Subcutaneous abdominal adipose tissue (tissue), 5 donors: ENCODE measurements around the gene MATCAP1.

Source experiments
- H3K27ac ChIP-seq: one replicate; pipeline ENCODE4 v1.7.0; 2013; ENCODE audit warnings: low read depth, mild to moderate bottlenecking, inconsistent platforms, low read length, moderate library complexity
- H3K27me3 ChIP-seq, 5 donors: one replicate each; pipeline ENCODE4 v1.7.0; 2013; ENCODE audit warnings: low read length in 5 of 5, inconsistent platforms in 1 of 5; ENCODE audit not compliant: control insufficient read depth in 5 of 5, insufficient read depth in 4 of 5
- H3K36me3 ChIP-seq, 5 donors: one replicate each; pipeline ENCODE4 v1.7.0; 2013; ENCODE audit warnings: low read length in 5 of 5; ENCODE audit not compliant: control insufficient read depth in 5 of 5, insufficient read depth in 5 of 5
- H3K4me1 ChIP-seq, 5 donors: one replicate each; pipeline ENCODE4 v1.7.0; 2013; ENCODE audit warnings: low read length in 5 of 5, mild to moderate bottlenecking in 3 of 5, moderate library complexity in 1 of 5; ENCODE audit not compliant: control insufficient read depth in 5 of 5, insufficient read depth in 5 of 5
- H3K4me3 ChIP-seq, 5 donors: one replicate each; pipeline ENCODE4 v1.7.0; 2013; ENCODE audit warnings: low read length in 5 of 5, low read depth in 1 of 5
- H3K9ac ChIP-seq, 5 donors: one replicate each; pipeline ENCODE4 v1.7.0; 2013; ENCODE audit warnings: low read length in 5 of 5, mild to moderate bottlenecking in 4 of 5, moderate library complexity in 3 of 5
- H3K9me3 ChIP-seq, 5 donors: one replicate each; pipeline ENCODE4 v1.7.0; 2013; ENCODE audit warnings: low read length in 5 of 5; ENCODE audit not compliant: control insufficient read depth in 5 of 5
- donor health status: healthy.
- donor health status: healthy.
- donor health status: healthy.
- donor health status: healthy.
- donor health status: healthy.

MATCAP1 gene

DNA sequence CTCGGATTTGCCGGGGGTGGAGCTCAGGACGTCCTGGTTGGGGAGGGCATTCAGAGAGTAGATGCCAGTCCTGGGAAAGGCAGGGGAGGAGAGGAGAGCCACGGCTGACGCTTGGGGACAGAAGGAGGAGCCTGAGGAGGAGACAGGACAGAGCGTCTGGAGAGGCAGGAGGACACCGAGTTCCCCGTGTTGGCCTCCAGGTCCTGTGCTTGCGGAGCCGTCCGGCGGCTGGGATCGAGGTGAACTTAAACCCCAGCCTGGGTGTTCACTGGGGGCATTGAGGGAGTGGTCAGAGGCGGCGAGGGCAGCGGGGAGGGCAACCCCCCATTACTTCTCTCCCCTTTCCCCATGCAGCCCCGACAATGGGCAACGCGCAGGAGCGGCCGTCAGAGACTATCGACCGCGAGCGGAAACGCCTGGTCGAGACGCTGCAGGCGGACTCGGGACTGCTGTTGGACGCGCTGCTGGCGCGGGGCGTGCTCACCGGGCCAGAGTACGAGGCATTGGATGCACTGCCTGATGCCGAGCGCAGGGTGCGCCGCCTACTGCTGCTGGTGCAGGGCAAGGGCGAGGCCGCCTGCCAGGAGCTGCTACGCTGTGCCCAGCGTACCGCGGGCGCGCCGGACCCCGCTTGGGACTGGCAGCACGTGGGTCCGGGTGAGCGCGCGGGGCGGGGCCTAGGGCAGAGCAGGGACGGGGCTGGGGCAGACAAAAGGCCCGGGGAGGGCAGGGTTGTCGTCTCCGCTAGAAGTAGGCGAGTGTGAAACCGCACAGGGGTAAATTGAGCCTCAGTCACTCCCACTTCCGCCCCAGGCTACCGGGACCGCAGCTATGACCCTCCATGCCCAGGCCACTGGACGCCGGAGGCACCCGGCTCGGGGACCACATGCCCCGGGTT is 9.7 kb downstream of the MATCAP1 start:
- Histone ChIP-seq H3K36me3 (peaks cover 0 to 10% (median 4%) of the 10 kb centered on the region in 5 donors), H3K9me3 (no peaks in the 10 kb centered on the region), H3K4me3 (peak overlapping the region; percentile 56 to 74 (median 63)), H3K27ac (peak overlapping the region; percentile 69), H3K4me1 (peaks cover 5 to 67% (median 63%) of the 10 kb centered on the region in 5 donors), H3K27me3 (no peaks in the 10 kb centered on the region), H3K9ac (peak overlapping the region in 4 of 5 donors; percentile 56 to 74 (median 58))

DNA sequence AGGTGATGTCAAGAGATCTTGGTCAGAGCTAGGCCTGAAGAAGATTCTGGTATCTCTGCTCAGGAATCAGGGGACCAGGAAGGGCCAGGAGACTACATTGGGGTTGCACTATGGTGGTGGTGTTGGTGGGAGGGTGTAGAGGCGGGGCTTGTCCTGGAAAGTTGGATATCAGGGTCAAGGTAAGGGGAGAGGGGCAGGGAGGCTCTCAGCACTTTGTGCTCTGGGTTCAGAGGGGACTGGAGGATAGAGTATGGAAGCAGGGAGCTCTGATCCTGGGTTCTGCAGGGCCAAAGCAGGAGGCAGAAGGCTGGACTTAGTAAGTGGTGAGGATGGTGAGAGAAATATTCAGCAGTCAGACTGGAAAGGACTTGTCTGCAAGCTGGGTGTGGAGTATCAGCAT is 10.4 kb downstream of the MATCAP1 start:
- Histone ChIP-seq H3K4me1 (peaks cover 5 to 64% (median 60%) of the 10 kb centered on the region in 5 donors), H3K27ac (peak overlapping the region; percentile 69), H3K27me3 (no peaks in the 10 kb centered on the region), H3K4me3 (peak overlapping the region; percentile 56 to 74 (median 63)), H3K9me3 (no peaks in the 10 kb centered on the region), H3K36me3 (peaks cover 0 to 10% (median 4%) of the 10 kb centered on the region in 5 donors), H3K9ac (peak overlapping the region in 2 of 5 donors; percentile 56 to 74)

DNA sequence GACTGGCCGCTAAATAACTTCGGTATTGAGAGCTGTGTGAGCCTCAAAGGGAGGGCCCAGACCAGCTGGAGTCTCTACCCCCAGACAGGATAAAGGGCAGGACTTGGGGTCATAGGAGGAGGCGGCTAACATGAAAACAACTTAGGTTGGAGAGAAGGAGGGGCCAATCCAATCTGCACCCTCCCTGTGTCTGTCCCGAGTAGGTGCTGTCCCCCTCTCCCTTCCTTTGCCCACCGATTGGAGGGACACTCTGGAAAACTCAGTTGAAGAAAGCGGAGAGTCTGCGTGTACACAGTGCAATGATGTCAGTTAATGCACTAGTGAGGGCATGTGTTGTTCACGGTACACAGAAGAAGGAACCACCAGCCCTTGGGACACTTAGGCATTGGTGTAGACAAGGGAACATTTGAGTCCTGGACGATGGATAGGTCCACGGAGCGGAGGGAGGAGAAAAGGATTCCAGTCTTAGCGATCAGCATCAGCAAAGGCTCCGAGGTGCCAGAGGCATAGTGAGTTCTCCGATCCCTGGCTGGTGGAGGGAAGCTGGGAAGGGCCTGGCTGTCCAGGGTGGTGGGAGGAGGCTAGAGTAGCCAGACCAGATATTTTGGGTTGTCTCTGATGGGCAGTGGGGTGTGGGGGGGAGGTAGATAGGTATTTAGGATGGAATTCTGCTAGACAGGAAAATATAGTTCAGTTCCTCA is 12.7 kb downstream of the MATCAP1 start:
- Histone ChIP-seq H3K36me3 (peaks cover 0 to 14% (median 3%) of the 10 kb centered on the region in 5 donors), H3K9ac (peak overlapping the region; percentile 22 to 72 (median 64)), H3K27me3 (no peaks in the 10 kb centered on the region), H3K27ac (peak overlapping the region; percentile 87), H3K4me1 (peaks cover 5 to 61% (median 56%) of the 10 kb centered on the region in 5 donors), H3K4me3 (peak overlapping the region; percentile 35 to 61 (median 46)), H3K9me3 (no peaks in the 10 kb centered on the region)

DNA sequence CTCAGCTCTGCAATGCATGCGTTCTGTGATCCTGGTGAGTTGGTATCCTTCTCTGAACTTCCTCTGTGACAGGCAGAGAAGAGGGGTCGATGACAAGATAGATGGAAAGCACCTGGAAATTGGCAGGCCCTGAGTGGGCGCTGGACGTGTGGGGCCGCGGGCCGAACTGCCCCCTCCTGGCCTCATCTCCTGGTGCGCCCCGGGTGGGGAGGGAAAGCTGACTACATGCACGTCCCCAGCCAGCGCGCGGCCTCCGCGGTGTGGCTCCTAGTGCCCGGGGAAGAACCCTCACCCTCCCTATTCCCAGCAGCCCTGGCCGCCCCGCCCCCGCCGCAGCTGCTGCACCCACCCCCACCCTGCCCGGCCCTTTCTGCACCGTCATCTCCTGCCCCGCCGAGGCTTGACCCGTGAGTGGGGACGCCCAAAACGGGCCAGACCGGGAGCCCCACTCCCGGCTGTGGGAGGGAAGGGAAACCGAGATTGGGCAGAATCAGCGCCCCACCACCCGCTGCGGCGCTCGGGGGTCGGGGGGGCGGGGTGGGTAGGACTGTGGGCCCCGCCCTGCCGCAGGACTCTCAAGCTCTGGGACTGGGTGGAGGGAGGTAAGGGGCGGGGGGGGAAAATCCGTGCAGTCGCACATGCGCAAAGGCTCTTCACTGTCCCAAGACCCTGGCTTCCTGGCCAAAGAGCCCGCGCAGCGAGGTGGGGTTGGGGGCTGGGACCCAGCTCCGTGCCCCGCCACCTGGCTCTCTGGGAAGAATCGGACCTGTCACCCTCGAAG is 13.4 kb downstream of the MATCAP1 start, which contains the start of gene NOL3:
Gene NOL3, plus strand, starts transcription at position 371 of the 781 bp plus-strand sequence.
- H3K4me1 ChIP-seq, result peaks cover 5 to 63% (median 53%) of the 10 kb centered on the region in 5 donors
- H3K27me3 ChIP-seq, result peaks cover 0 to 4% (median under 1%) of the 10 kb centered on the region in 5 donors
- H3K4me3 ChIP-seq, result peak within 1 kb of the TSS; percentile 35 to 68 (median 59)
- peak within 1 kb of the TSS; percentile 87 for H3K27ac ChIP-seq
- H3K9ac ChIP-seq, result peak within 1 kb of the TSS; percentile 22 to 77 (median 64)
- no peaks in the 10 kb centered on the region for H3K9me3 ChIP-seq
- peaks cover 0 to 14% (median 3%) of the 10 kb centered on the region in 5 donors for H3K36me3 ChIP-seq

DNA sequence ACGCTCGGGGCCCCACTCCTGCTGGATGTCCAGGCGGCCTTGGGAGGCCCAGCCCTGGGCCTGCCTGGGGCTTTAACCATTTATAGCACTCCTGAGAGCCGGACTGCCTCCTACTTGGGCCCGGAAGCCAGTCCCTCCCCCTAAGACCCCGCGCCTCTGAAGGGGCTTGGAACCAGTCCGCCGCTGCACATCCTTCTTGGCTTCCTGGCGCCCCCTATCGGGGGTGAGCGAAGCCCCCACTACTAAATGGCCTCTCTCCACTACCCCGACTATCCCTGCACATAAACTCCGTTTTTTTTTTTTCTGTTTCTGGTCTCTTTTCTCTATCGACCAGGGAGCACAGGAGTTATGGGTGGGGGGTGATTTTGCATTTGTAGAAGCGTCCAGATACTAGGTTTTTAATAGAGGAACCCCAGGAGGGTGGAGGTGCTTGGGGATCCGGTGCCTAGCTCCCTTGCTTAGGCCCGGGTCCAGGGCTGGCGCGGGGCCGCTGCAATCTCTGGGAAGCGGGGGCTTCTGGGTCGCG is 14.1 kb downstream of the MATCAP1 start:
- Histone ChIP-seq H3K9me3 (no peaks in the 10 kb centered on the region), H3K9ac (peak overlapping the region in 4 of 5 donors; percentile 47 to 77 (median 65)), H3K27me3 (peaks cover 0 to 6% (median 5%) of the 10 kb centered on the region in 5 donors), H3K4me3 (peak overlapping the region in 4 of 5 donors; percentile 58 to 68 (median 62)), H3K36me3 (peaks cover 0 to 10% (median 0%) of the 10 kb centered on the region in 5 donors), H3K4me1 (peaks cover 4 to 63% (median 54%) of the 10 kb centered on the region in 5 donors), H3K27ac (peak overlapping the region; percentile 84)

DNA sequence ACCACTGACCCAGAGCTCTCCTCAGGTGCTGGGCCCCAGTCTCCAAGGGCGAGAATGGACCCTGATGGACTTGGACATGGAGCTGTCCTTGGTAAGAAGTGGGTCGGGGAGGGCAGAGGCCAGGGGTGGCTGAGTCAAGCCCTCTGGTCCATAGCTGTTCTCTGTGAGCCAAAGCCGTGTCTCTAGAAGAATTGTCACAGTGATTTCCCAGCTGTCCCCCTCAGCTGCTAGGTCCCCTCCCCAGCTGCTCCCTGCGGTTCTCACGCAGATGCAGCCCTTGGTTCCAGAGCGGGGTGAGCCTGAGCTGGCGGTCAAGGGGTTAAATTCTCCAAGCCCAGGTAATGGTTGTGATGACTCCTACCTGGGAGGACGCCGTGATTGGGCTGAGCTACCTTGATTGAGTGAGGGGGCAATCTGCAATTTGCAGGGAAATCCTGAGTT is 14.7 kb downstream of the MATCAP1 start:
- H3K9me3 ChIP-seq, result no peaks in the 10 kb centered on the region
- H3K27me3 ChIP-seq, result peaks cover 0 to 6% (median 5%) of the 10 kb centered on the region in 5 donors
- H3K36me3 ChIP-seq, result peaks cover 0 to 10% (median 0%) of the 10 kb centered on the region in 5 donors
- H3K4me1 ChIP-seq, result peaks cover 2 to 61% (median 52%) of the 10 kb centered on the region in 5 donors
- no peak overlapping the region for H3K9ac ChIP-seq
- no peak overlapping the region for H3K4me3 ChIP-seq
- H3K27ac ChIP-seq, result no peak overlapping the region

DNA sequence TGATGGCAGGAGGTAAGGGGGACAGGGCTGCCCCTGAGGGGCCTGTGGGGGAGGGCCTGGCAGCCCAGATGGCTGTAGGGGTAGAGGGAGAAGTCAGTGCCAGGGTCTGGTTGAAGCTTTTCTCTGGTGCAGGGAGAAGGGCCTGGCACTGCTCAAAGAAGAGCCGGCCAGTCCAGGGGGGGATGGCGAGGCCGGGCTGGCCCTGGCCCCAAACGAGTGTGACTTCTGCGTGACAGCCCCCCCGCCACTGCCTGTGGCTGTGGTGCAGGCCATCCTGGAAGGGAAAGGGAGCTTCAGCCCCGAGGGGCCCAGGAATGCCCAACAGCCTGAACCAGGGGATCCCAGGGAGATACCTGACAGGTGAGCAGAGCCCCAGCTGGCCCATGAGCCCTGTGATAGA is 16.2 kb downstream of the MATCAP1 start:
- no peak overlapping the region for H3K4me3 ChIP-seq
- H3K27me3 ChIP-seq, result peaks cover 0 to 16% (median 5%) of the 10 kb centered on the region in 5 donors
- H3K36me3 ChIP-seq, result peaks cover 0 to 10% (median 0%) of the 10 kb centered on the region in 5 donors
- peak overlapping the region in 1 of 5 donors; percentile 25 for H3K9ac ChIP-seq
- no peak overlapping the region for H3K27ac ChIP-seq
- no peaks in the 10 kb centered on the region for H3K9me3 ChIP-seq
- peaks cover 0 to 63% (median 55%) of the 10 kb centered on the region in 5 donors for H3K4me1 ChIP-seq

DNA sequence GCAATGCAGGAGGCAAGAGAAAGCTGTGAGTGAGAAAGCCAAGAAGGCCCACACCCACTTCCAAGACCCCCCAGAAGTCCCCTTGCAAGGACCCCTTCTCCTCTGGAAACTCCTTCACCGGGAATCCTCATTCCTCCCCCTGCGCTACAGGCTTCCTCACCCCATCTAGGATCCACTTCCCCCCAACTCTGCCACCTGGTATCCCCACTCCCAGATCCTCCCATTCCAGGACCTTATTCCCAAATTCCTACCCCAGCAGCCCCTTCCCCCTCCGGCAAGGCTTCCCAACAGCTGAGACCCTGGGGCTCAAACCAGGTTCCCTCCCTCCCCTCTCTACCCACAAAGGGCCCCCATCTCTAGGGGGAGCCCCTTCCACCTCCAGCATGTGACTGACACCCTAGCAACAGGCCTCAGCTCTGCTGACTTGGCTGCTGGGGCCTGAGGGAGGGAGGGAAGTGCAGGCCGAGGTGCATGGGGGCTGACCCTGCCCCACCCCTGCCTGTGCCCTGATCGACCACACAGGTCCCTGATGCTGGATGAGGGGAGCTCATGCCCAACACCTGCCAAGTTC is 17.1 kb downstream of the MATCAP1 start:
- no peak overlapping the region for H3K27ac ChIP-seq
- H3K27me3 ChIP-seq, result peaks cover 0 to 16% (median 5%) of the 10 kb centered on the region in 5 donors
- H3K4me1 ChIP-seq, result peaks cover 0 to 71% (median 58%) of the 10 kb centered on the region in 5 donors
- H3K36me3 ChIP-seq, result peaks cover 0 to 10% (median 0%) of the 10 kb centered on the region in 5 donors
- no peaks in the 10 kb centered on the region for H3K9me3 ChIP-seq
- H3K4me3 ChIP-seq, result no peak overlapping the region
- H3K9ac ChIP-seq, result peak overlapping the region in 1 of 5 donors; percentile 1
